ENCODE measurements around the gene HTR1D.

Gene HTR1D

GRCh38 chr1:23174426-23175110 lies 42.7 kb downstream of the HTR1D start:
- Histone ChIP-seq H4K20me1 (no peaks in the 10 kb centered on the region), H3K9ac (no peak overlapping the region), H3K9me3 (no peaks in the 10 kb centered on the region), H3K4me1 (peaks cover 65% of the 10 kb centered on the region), H3K27ac (no peak overlapping the region), H3K4me2 (no peak overlapping the region), H3K36me3 (no peaks in the 10 kb centered on the region), H3K4me3 (no peak overlapping the region), H3K27me3 (no peaks in the 10 kb centered on the region)
- TF ChIP-seq Cebpa-rat (IDR thresholded peaks at IDR 0.05): no peak

- no peaks in the 10 kb centered on the region for H3K27me3 ChIP-seq
- no peaks in the 10 kb centered on the region for H3K36me3 ChIP-seq
- no peaks in the 10 kb centered on the region for H3K9me3 ChIP-seq
- peaks cover 54% of the 10 kb centered on the region for H3K4me1 ChIP-seq
- peak overlapping the region; percentile 14; the same call in 1 of the 2 replicates for H3K27ac ChIP-seq
- no peak for TF ChIP-seq Cebpa-rat (IDR thresholded peaks at IDR 0.05)
- H3K9ac ChIP-seq: no peak overlapping the region; the same call in 1 of the 2 replicates
- H4K20me1 ChIP-seq: peaks cover 18% of the 10 kb centered on the region
- 0 out of 2 replicates have a peak overlapping the region, but pooled peaks have one; percentile 25 for H3K4me2 ChIP-seq
- no peak overlapping the region for H3K4me3 ChIP-seq
Measured at GRCh38 chr1:23171181-23171755, 46.0 kb downstream of the HTR1D start.

- Histone ChIP-seq H3K27ac (peak overlapping the region; percentile 87), H3K4me2 (peak overlapping the region; percentile 71), H3K4me1 (peaks cover 65% of the 10 kb centered on the region), H4K20me1 (peaks cover 32% of the 10 kb centered on the region), H3K27me3 (no peaks in the 10 kb centered on the region), H3K9me3 (no peaks in the 10 kb centered on the region), H3K4me3 (peak overlapping the region; percentile 89; the same call in 1 of the 2 replicates), H3K9ac (peak overlapping the region; percentile 90), H3K36me3 (no peaks in the 10 kb centered on the region)
- peak; percentile 87 for TF ChIP-seq Cebpa-rat (IDR thresholded peaks at IDR 0.05)
Measured at GRCh38 chr1:23169727-23170335, 47.5 kb downstream of the HTR1D start.

- Histone ChIP-seq H4K20me1 (peaks cover 38% of the 10 kb centered on the region), H3K9me3 (no peaks in the 10 kb centered on the region), H3K4me1 (peaks cover 65% of the 10 kb centered on the region), H3K9ac (peak overlapping the region; percentile 90), H3K27ac (peak overlapping the region; percentile 87), H3K4me3 (peak overlapping the region; percentile 89), H3K4me2 (peak overlapping the region; percentile 71), H3K36me3 (no peaks in the 10 kb centered on the region), H3K27me3 (no peaks in the 10 kb centered on the region)
- no peak for TF ChIP-seq Cebpa-rat (IDR thresholded peaks at IDR 0.05)
Measured at GRCh38 chr1:23169195-23169575, 48.1 kb downstream of the HTR1D start.

- TF ChIP-seq Cebpa-rat (IDR thresholded peaks at IDR 0.05): no peak
- H4K20me1 ChIP-seq: peaks cover 44% of the 10 kb centered on the region
- peaks cover 65% of the 10 kb centered on the region for H3K4me1 ChIP-seq
- H3K9me3 ChIP-seq: no peaks in the 10 kb centered on the region
- no peaks in the 10 kb centered on the region for H3K27me3 ChIP-seq
- peak within 1 kb of the TSS; percentile 93 for H3K4me2 ChIP-seq
- peak within 1 kb of the TSS; percentile 87 for H3K27ac ChIP-seq
- no peaks in the 10 kb centered on the region for H3K36me3 ChIP-seq
- peak within 1 kb of the TSS; percentile 89 for H3K4me3 ChIP-seq
- peak within 1 kb of the TSS; percentile 90 for H3K9ac ChIP-seq
Measured at GRCh38 chr1:23168445-23169194, 48.7 kb downstream of the HTR1D start, which contains the start of gene LUZP1. Gene LUZP1 (minus strand): TSS chr1:23168856.

GRCh38 chr1:23168079-23168444 lies 49.2 kb downstream of the HTR1D start:
- no peaks in the 10 kb centered on the region for H3K9me3 ChIP-seq
- H3K4me3 ChIP-seq: peak overlapping the region; percentile 89
- TF ChIP-seq Cebpa-rat (IDR thresholded peaks at IDR 0.05): no peak
- H4K20me1 ChIP-seq: peaks cover 50% of the 10 kb centered on the region
- H3K9ac ChIP-seq: peak overlapping the region; percentile 90
- H3K27ac ChIP-seq: peak overlapping the region; percentile 87
- H3K27me3 ChIP-seq: no peaks in the 10 kb centered on the region
- peak overlapping the region; percentile 93 for H3K4me2 ChIP-seq
- H3K36me3 ChIP-seq: 0 out of 2 replicates have a peak, but pooled peaks cover 3% of the 10 kb centered on the region
- peaks cover 64% of the 10 kb centered on the region for H3K4me1 ChIP-seq

- Histone ChIP-seq H3K4me2 (peak overlapping the region; percentile 93), H3K9ac (peak overlapping the region; percentile 90), H3K4me1 (peaks cover 59% of the 10 kb centered on the region), H3K27me3 (no peaks in the 10 kb centered on the region), H3K9me3 (no peaks in the 10 kb centered on the region), H3K4me3 (peak overlapping the region; percentile 89), H4K20me1 (peaks cover 55% of the 10 kb centered on the region), H3K27ac (peak overlapping the region; percentile 87), H3K36me3 (0 out of 2 replicates have a peak, but pooled peaks cover 4% of the 10 kb centered on the region)
- TF ChIP-seq Cebpa-rat (IDR thresholded peaks at IDR 0.05): no peak
Measured at GRCh38 chr1:23167353-23168078, 49.8 kb downstream of the HTR1D start.

GRCh38 chr1:23166854-23167253 lies 50.4 kb downstream of the HTR1D start:
- no peak overlapping the region for H3K27ac ChIP-seq
- H3K9ac ChIP-seq: peak overlapping the region; percentile 90
- H4K20me1 ChIP-seq: peaks cover 62% of the 10 kb centered on the region
- H3K9me3 ChIP-seq: no peaks in the 10 kb centered on the region
- peaks cover 53% of the 10 kb centered on the region for H3K4me1 ChIP-seq
- H3K4me3 ChIP-seq: peak overlapping the region; percentile 89
- TF ChIP-seq Cebpa-rat (IDR thresholded peaks at IDR 0.05): no peak
- peak overlapping the region; percentile 93 for H3K4me2 ChIP-seq
- 0 out of 2 replicates have a peak, but pooled peaks cover 4% of the 10 kb centered on the region for H3K36me3 ChIP-seq
- H3K27me3 ChIP-seq: no peaks in the 10 kb centered on the region

GRCh38 chr1:23163395-23163794 lies 53.9 kb downstream of the HTR1D start:
- H3K9ac ChIP-seq: no peak overlapping the region
- 0 out of 2 replicates have a peak, but pooled peaks have one; percentile 33 for TF ChIP-seq Cebpa-rat (IDR thresholded peaks at IDR 0.05)
- peaks cover 24% of the 10 kb centered on the region for H3K4me1 ChIP-seq
- peaks cover 96% of the 10 kb centered on the region for H4K20me1 ChIP-seq
- no peaks in the 10 kb centered on the region for H3K27me3 ChIP-seq
- H3K36me3 ChIP-seq: 0 out of 2 replicates have a peak, but pooled peaks cover 4% of the 10 kb centered on the region
- no peak overlapping the region for H3K4me3 ChIP-seq
- no peak overlapping the region for H3K4me2 ChIP-seq
- H3K27ac ChIP-seq: no peak overlapping the region
- no peaks in the 10 kb centered on the region for H3K9me3 ChIP-seq
